ENCODE data around the gene XPNPEP2. TPM values are rescaled to one million over a fixed set of nuclear protein-coding genes. Genes with fewer than 3 reads are reported as not detected.
A peak's percentile ranks its signal among the peaks of the same experiment; 100 is the strongest.

XPNPEP2 gene, protein sequence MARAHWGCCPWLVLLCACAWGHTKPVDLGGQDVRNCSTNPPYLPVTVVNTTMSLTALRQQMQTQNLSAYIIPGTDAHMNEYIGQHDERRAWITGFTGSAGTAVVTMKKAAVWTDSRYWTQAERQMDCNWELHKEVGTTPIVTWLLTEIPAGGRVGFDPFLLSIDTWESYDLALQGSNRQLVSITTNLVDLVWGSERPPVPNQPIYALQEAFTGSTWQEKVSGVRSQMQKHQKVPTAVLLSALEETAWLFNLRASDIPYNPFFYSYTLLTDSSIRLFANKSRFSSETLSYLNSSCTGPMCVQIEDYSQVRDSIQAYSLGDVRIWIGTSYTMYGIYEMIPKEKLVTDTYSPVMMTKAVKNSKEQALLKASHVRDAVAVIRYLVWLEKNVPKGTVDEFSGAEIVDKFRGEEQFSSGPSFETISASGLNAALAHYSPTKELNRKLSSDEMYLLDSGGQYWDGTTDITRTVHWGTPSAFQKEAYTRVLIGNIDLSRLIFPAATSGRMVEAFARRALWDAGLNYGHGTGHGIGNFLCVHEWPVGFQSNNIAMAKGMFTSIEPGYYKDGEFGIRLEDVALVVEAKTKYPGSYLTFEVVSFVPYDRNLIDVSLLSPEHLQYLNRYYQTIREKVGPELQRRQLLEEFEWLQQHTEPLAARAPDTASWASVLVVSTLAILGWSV
- 1 to 10 TPM in 2 of 3 donors, under 1 TPM in 1; 0.87 to 7.4 (median 6.4) TPM for polyA plus RNA-seq

DNA sequence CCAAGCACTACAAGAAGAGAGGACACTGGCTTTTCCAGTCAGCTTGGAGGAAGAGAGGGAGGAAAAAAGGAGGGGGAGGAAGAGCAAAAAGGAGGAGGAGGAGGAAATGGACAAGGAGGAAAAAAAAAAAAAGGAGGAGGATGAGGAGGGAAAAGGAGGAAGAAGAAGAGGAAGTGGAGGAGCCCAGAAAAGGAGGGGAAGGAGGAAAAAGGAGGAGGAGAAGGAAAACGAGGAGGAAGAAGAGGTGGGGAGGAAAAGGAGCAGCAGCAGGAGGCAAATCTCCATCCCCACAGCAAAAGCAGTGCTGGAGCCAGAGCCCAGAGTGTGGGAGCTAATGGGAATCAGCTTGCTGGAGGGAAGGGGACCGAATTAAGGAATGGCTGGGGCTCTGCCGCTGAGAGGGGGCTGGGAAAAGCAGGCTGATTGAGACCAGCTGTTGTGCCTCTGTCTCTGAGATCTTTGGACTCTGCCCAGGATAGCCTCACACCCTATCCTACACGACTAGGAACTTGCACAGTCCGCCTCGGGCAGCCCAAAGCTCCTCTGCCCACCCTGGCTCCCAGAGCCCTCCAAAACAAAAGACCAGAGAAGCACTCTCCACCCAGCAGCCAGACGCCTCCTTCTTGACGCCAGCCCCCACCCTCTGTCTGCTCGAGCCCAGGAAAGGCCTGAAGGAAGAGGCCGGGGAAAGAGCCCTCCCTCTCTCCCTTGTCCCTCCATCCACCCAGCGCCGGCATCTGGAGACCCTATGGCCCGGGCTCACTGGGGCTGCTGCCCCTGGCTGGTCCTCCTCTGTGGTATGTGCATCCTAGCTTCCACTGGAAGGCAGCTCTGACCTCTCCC is at the start of gene XPNPEP2:
Gene XPNPEP2 (plus strand): TSS at position 514 of the 843 bp plus-strand sequence. CDS start 235 bp downstream, at position 749.
- peak within 1 kb of the TSS; percentile 38 for H3K27ac ChIP-seq (ENCODE audit: low read depth, low read length)
- 38 to 47% (median 40%) methylated on average over 6 to 13 of the region's 13 CpGs for WGBS, 3 donors

DNA sequence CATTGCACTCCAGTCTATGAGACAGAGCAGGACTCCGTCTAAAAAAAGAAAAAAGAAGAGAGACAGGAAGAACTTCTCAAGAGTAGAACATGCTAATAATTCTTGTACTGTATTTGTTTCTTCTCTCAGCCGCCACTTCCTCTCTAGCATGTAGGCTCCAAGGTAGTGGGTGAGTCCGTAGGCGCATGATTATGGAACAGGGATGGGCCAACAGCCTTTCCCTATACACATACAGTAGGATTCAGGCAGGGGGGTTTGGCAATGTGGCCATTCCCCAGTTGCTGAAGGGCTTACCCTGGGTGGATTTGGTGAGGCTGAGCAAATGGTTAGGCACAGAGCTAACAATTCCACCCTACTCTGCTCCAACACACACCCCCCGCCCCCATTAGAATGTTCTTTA is 49.0 kb upstream of the XPNPEP2 start:
- WGBS, 3 donors: 75 to 86% (median 77%) methylated on average over 5 of the region's 5 CpGs
- H3K27ac ChIP-seq (ENCODE audit: low read depth, low read length): no peak overlapping the region

DNA sequence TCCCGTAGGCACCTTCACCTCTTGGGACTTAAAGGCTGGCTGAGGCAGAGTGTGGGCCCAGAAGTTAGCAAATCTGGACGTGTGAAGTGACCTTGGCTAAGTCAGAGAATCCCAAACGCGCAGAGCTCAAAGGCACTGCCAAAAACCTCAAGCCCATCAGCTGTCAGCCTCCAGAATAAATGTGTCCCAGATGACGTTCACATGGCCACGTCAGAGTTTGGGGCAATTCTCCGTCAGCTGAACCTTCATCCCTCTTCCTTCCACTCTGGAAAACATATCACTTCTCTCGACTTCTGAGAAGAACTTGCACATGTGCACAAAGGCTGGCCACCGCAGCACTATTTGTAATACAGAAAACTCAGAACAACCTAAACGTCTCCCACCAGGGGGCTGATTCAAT is 48.3 kb upstream of the XPNPEP2 start:
- H3K27ac ChIP-seq (ENCODE audit: low read depth, low read length): no peak overlapping the region
- WGBS, 3 donors: 49 to 64% (median 63%) methylated on average over 10 of the region's 10 CpGs

DNA sequence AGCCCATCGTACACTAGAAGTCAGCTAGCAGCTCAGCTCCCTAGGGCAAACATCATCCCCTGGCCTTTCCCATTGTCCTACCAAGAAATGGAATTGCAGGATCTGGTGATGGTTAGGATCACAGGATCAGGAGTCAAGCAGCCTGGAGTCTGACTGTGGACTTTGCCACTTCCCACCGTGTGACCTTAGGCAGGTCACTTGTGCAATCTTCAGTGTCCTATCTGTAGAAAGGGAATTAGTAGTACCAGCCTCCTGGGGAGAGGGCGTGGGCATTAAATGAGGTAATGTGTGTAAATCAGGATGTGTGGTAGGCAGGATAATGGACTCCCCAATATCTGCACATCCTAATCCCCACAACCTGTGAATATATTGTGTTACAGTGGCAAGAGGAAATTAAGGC is 45.4 kb upstream of the XPNPEP2 start:
- H3K27ac ChIP-seq (ENCODE audit: low read depth, low read length): no peak overlapping the region
- WGBS, 3 donors: 76 to 93% (median 78%) methylated on average over 3 of the region's 3 CpGs

DNA sequence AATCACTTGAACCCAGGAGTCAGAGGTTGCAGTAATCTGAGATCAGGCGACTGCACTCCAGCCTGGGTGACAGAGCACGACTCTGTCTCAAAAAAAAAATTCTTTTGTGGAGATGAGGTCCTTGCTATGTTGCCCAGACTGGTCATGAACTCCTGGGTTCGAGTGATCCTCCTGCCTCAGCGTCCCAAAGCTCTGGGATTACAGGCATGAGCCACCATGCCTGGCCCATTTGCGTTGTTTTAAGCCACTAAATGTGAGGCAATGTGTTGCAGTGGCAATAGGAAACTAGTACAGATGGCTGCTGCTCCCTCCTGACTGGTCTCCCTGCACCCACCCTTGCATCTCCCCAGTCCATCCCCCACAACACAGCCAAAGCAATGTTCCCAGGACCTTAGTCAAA is 44.0 kb upstream of the XPNPEP2 start:
- 79 to 96% (median 91%) methylated on average over 5 of the region's 5 CpGs for WGBS, 3 donors
- H3K27ac ChIP-seq (ENCODE audit: low read depth, low read length): no peak overlapping the region

DNA sequence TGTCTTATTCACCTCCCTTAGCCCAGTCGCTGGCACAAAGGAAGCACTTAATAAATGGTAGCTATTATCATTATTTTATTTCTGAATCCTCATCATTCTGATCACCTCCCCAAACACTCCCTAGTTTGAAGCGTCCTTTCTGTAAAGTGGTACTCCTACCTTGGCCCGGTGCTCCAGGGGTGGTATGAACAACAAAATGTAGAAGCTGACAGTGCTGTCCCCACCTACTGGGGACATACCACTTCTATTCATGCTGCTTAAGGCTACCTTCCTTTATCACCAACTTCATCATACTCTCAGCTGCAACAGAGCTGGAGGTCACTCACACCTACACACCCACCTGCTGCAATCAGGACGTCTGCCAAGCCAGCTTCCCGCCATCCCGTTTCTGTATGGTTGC is 43.2 kb upstream of the XPNPEP2 start:
- no peak overlapping the region for H3K27ac ChIP-seq (ENCODE audit: low read depth, low read length)
- 68 to 90% (median 73%) methylated on average over 6 of the region's 6 CpGs for WGBS, 3 donors

DNA sequence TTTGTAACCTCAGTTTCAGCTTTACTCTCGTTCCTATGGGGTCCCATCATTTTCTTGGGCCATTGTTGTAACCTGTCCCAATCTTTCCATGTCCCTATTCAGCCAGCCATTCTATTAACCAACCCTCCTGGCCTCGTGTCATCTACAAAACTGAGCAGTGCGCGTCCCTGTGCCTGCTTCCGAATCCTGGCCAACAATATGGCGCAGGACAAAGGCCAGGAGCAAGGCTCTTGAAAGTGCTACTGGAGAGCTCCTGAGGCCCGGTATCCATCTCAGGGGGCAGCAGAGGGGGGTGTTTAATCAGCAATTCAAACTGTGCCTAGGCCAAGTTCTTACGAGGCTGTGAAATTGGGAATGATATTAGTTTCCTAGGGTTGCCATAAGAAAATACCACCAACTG is 42.8 kb upstream of the XPNPEP2 start:
- 85 to 92% (median 87%) methylated on average over 8 of the region's 8 CpGs for WGBS, 3 donors
- H3K27ac ChIP-seq (ENCODE audit: low read depth, low read length): no peak overlapping the region

DNA sequence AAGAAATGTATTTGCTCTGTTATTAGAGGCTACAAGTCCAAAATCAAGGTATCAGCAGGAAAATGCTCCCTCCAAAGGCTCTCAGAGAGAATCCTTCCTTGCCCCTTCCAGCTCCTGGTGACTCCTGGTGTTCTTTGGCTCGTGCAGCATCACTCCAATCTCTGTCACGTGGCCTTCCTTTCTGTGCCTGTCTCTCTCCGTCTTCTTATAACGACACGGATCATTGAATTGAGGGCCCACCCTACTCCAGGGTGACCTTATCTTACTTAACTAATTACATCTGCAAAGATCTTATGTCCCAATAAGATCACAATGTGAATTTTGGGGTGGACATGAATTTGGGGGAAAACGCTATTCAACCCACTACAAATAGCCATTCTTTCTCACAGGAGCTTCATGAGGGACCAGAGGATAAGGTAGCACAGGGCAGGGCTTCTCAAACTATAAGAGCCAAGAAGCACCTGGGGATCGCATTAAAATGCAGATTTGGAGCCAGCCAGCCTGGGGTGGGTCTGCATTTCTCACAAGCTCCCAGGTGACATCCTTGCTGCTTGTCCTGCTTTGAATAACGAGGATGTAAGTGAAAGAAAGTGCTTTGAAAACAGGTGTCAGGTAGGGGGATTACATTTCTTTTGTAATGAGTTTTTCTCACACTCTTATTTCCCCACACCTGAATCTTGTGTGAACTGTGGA is 42.2 kb upstream of the XPNPEP2 start:
- no peak overlapping the region for H3K27ac ChIP-seq (ENCODE audit: low read depth, low read length)
- 69 to 91% (median 69%) methylated on average over 8 of the region's 8 CpGs for WGBS, 3 donors

DNA sequence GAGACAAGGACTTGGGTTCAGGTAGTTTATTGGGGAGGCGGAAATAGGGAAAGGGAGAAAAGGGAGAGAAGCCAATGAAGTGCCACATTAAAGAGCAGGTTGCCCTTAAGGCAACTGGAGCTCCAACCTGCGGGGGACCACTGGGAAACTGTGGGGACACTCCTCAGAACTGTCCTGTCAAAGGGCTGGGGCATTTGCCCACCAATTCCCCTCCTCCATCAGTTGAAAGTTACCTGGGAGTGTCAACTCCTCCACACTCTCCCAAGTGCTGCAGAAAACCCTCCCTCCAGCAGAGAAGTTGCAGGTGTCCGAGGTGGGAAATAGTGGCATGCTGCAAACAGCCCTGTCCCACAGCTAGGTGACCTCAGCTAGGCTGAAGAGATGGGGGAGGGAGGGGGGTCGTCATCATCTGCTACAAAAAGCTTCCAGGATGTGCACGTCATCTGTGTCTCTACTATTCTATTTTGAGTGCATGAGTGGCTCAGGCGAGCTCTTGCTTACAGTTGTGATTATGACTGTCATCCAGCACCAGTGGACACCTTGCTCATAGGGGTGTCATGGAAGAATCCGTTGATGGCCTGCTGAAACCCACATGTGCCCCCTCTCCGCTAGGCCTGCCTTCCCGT is 41.5 kb upstream of the XPNPEP2 start:
- WGBS, 3 donors: 73 to 85% (median 73%) methylated on average over 9 of the region's 9 CpGs
- no peak overlapping the region for H3K27ac ChIP-seq (ENCODE audit: low read depth, low read length)

DNA sequence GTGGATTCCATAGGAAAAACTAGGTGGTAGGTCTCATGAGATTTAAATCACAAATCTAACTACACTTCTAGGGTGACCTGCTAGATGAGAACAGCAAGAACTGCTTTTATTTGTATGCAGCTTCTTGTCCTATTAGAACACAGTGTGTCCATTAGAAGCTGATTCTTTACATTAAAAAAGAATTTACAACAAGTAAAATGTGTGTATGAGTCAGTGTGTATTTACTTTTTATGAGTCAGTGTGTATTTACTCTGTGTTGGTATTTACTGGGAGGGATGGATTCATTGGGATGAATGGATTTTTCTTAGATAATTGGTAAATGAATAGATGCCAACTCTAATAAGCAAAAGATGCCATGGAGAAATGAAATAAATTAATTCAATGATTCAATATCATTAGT is 40.6 kb upstream of the XPNPEP2 start:
- no peak overlapping the region for H3K27ac ChIP-seq (ENCODE audit: low read depth, low read length)

DNA sequence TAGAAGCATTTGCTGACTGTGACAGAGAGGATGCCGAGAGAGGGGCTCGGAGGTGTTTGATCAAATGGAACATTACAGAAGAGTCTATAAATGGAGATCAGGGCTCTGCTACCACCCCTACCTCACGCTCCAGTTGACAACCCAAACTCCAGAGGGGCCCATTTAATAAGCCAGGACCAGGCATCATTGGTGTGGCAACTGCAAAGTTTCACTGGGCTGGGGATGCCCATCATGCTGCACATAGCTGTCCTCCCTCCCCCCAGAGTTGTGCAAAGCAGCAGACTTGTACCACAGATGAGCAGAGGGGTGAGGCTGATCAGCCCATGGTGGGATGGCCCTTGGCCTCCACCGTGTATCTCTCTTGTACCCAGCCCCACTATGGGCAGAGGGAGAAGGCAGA is 38.2 kb upstream of the XPNPEP2 start:
- H3K27ac ChIP-seq (ENCODE audit: low read depth, low read length): no peak overlapping the region
- WGBS, 3 donors: 76 to 98% (median 95%) methylated on average over 4 of the region's 4 CpGs

DNA sequence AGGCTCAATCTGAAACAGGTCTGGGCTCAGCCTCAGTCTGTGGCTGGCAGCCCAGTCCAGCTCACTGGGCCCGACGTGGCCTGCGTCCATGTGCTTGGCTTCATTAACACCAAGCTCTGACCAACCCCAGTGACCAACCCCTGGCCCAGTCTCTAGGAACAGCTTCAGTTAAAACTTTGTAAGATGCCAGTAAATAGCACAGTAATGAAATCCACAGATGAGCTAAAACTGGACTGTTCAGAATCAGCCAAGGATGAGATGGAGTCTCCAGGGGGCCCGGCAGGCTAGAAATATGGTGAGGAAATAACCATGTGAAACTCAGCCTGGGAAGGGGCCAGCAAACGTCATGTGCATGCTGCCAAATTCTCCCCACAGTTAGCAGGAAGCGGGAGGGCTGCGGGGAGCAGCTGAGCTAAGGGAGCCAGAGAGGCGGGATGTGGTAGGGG is 37.1 kb upstream of the XPNPEP2 start:
- H3K27ac ChIP-seq (ENCODE audit: low read depth, low read length): no peak overlapping the region
- WGBS, 3 donors: 41 to 82% (median 46%) methylated on average over 8 of the region's 8 CpGs

DNA sequence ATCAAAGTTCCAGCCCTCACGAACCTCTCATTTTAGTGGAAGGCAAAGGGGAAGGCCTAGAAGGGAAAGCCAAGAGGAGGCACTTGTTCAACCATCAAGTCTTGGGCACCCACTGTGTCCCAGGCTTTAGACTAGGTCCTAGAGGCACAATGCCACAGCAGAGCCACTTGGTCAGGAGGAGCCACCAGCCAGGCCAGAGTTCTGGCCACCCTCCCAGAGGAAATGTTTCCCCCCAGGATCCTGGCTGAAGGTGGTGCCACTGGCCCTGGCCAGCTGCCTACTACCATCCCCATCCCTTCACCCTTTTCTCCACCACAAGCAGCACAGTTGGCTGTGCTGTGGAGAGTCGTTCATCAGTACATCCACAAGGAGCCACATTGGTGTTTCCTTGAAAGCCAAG is 34.3 kb upstream of the XPNPEP2 start:
- WGBS, 3 donors: 55 to 95% (median 73%) methylated on average over 2 of the region's 2 CpGs
- H3K27ac ChIP-seq (ENCODE audit: low read depth, low read length): no peak overlapping the region

DNA sequence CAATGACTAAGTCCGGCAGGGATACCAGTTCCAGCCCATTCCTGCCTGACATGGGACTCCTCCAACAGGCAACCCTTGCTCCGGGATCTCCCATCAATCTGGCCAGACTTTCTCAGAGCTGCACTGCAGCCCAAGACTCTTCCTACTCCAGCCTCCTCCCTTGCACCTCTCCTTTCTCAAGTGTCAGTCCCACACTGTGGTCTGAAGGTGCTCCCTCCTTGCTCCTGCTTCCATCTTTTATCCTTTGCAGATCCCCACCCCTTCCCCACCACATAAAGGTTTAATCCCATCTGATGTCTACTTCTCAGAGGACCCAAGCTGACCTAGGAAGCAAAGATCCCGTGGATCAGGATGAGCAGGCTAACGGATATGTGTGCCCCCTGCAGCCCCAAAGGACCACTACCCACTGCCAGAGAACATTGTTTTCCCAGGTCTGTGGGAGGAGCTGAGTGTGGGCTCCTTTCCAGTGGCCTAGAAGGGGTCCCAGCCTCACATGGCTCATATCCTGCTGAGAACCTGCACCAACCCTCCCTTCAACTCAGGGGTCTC is 33.3 kb upstream of the XPNPEP2 start:
- WGBS, 3 donors: 73 to 91% (median 87%) methylated on average over 4 of the region's 4 CpGs

DNA sequence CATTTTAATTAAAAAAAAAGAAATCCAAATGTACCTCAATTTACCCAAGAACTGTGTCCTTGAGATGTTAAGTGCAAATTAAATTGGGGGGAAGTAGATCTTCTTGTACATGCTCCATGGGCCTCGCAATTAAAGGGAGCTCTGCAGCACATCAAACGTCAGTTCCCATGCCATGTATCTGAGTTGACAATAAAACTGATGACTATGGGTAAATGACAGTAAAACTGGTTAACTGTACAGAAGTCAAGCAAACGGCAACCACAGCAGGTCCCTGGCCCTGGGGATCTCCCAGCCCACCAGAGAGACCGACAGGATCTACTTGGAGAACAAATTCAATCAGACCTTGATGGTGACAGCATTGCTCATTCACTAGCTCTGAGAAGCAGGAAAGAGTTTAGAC is 32.8 kb upstream of the XPNPEP2 start:
- no peak overlapping the region for H3K27ac ChIP-seq (ENCODE audit: low read depth, low read length)
- 76 to 89% (median 81%) methylated on average over 4 of the region's 4 CpGs for WGBS, 3 donors

More for the DNA sequence above, 33.3 kb upstream of the XPNPEP2 start:
- no peak overlapping the region for H3K27ac ChIP-seq (ENCODE audit: low read depth, low read length)

DNA sequence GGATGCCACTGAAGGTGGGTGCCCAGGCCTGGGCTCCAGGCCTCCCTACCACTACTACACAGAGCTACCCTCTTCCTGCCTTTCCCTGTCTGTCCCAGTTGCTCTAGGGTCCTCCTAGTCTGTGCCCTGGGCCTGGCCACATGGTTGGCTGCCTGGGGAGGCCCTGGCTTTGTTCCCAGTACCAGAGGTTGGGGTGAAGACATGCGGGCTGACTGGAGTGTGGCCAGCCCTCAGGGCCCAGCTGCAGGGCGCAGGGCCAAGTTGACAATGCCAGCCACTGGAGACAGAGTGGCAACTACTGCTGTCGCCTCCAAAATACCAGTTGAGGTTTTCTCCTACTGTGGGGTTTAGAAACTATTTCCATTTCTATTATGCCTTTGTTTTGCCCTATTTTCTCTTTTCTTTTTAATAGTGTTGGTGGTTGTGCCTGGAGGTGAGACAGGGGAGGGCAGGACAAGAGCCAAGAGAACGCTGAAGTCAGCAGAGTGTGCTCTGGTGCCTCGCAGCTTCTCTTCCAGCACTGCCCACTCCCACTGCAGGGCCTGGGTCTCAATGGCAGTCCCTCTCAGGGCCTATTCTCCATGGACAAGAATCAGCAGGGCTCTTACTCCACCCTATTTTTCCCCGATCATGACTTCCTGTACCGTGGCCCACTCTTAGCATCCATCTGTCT is 32.2 kb upstream of the XPNPEP2 start:
- no peak overlapping the region for H3K27ac ChIP-seq (ENCODE audit: low read depth, low read length)
- WGBS, 3 donors: 61 to 68% (median 63%) methylated on average over 7 of the region's 7 CpGs

DNA sequence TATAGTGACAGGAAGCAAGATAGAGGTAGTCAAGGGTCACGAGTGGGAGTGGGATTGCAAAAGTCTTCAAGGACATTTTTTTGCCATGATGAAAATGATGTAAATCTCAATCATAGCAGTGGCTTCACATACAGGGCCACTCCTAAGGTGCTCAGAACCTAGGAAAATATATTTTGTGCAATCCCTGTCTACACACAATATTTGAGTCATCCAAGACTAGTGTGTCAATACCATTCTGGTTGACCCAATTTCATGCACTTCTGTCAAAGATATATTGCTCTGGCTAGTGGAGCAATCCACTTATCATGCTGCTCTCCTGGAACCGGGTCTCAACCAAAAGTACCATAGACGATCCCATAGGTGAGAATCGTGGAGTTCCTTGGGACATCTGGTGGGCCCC is 24.2 kb upstream of the XPNPEP2 start:
- no peak overlapping the region for H3K27ac ChIP-seq (ENCODE audit: low read depth, low read length)
- 84 to 91% (median 85%) methylated on average over 4 of the region's 4 CpGs for WGBS, 3 donors
